Activated naive CD8-positive, alpha-beta T cell treated with anti-CD3 and anti-CD28 coated beads for 36 hours (primary cell): ENCODE data around the gene MYCN. TPM values are rescaled to one million over a fixed set of nuclear protein-coding genes. Genes with fewer than 3 reads are reported as not detected.
A peak's percentile ranks its signal among the peaks of the same experiment; 100 is the strongest.
"Not testable (repeated sequence)": the region's sequence is repeated elsewhere in the genome, so short reads cannot be mapped to it uniquely, and the experiment has no call there.

Experiments used
- DNase-seq: peaks from one replicate; pipeline ENCODE4 v3.0.0; 2021
- H3K27ac Mint-ChIP-seq: one replicate; pipeline ENCODE4 v1.8.0; 2022; ENCODE audit warnings: mild to moderate bottlenecking, moderate library complexity, mixed read lengths
- H3K27me3 Mint-ChIP-seq: one replicate; pipeline ENCODE4 v1.8.0; 2022; ENCODE audit warnings: mild to moderate bottlenecking, mixed read lengths
- H3K36me3 Mint-ChIP-seq: one replicate; pipeline ENCODE4 v1.8.0; 2021; ENCODE audit warnings: mild to moderate bottlenecking, mixed read lengths
- H3K4me1 Mint-ChIP-seq: one replicate; pipeline ENCODE4 v1.8.0; 2021; ENCODE audit warnings: mixed read lengths
- H3K4me3 Mint-ChIP-seq: one replicate; pipeline ENCODE4 v1.8.0; 2022; ENCODE audit warnings: mild to moderate bottlenecking, moderate library complexity, mixed read lengths
- H3K9me3 Mint-ChIP-seq: one replicate; pipeline ENCODE4 v1.8.0; 2022; ENCODE audit warnings: mixed read lengths
- total RNA-seq, 2 experiments: library from RNA; stranded (reverse); gene quantifications; one replicate each; pipeline ENCODE4 v1.2.3, GENCODE V29; 2021

The MYCN gene
- total RNA-seq, 2 experiments from 2014 or later: 0.16 TPM; not detected in 1

GRCh38 chr2:15953891-15954680, 13.7 kb downstream of the MYCN start:
- Mint-ChIP-seq H3K4me1 (peaks cover 2% of the 10 kb centered on the region), H3K4me3 (no peak overlapping the region), H3K9me3 (no peaks in the 10 kb centered on the region), H3K27me3 (peaks cover 3% of the 10 kb centered on the region), H3K27ac (no peak overlapping the region), H3K36me3 (no peaks in the 10 kb centered on the region)
- DNase-seq: no peak

- Mint-ChIP-seq H3K36me3 (no peaks in the 10 kb centered on the region), H3K4me3 (no peak overlapping the region), H3K4me1 (peaks cover 2% of the 10 kb centered on the region), H3K27ac (no peak overlapping the region), H3K27me3 (peaks cover 3% of the 10 kb centered on the region), H3K9me3 (no peaks in the 10 kb centered on the region)
- DNase-seq: no peak
Measured at GRCh38 chr2:15954761-15955160, 14.4 kb downstream of the MYCN start.

- DNase-seq: no peak
- Mint-ChIP-seq H3K27me3 (peaks cover 3% of the 10 kb centered on the region), H3K9me3 (no peaks in the 10 kb centered on the region), H3K4me3 (no peak overlapping the region), H3K4me1 (peaks cover 2% of the 10 kb centered on the region), H3K27ac (no peak overlapping the region), H3K36me3 (no peaks in the 10 kb centered on the region)
Measured at GRCh38 chr2:15955232-15955988, 15.1 kb downstream of the MYCN start.

- DNase-seq: no peak
- Mint-ChIP-seq H3K9me3 (no peaks in the 10 kb centered on the region), H3K27ac (no peak overlapping the region), H3K36me3 (no peaks in the 10 kb centered on the region), H3K4me1 (peaks cover 2% of the 10 kb centered on the region), H3K27me3 (peaks cover 3% of the 10 kb centered on the region), H3K4me3 (no peak overlapping the region)
Measured at GRCh38 chr2:15956230-15956629, 15.9 kb downstream of the MYCN start.

GRCh38 chr2:15956751-15957736, 16.7 kb downstream of the MYCN start:
- peaks cover 2% of the 10 kb centered on the region for H3K4me1 Mint-ChIP-seq
- H3K27me3 Mint-ChIP-seq: peaks cover 3% of the 10 kb centered on the region
- H3K27ac Mint-ChIP-seq: no peak overlapping the region
- H3K9me3 Mint-ChIP-seq: peaks cover 5% of the 10 kb centered on the region
- no peaks in the 10 kb centered on the region for H3K36me3 Mint-ChIP-seq
- no peak for DNase-seq
- H3K4me3 Mint-ChIP-seq: no peak overlapping the region

- H3K27ac Mint-ChIP-seq: no peak overlapping the region
- no peak for DNase-seq
- H3K4me1 Mint-ChIP-seq: peaks cover 2% of the 10 kb centered on the region
- peaks cover 9% of the 10 kb centered on the region for H3K9me3 Mint-ChIP-seq
- peaks cover 3% of the 10 kb centered on the region for H3K27me3 Mint-ChIP-seq
- no peak overlapping the region for H3K4me3 Mint-ChIP-seq
- H3K36me3 Mint-ChIP-seq: no peaks in the 10 kb centered on the region
Measured at GRCh38 chr2:15957881-15958713, 17.7 kb downstream of the MYCN start.

- Mint-ChIP-seq H3K36me3 (no peaks in the 10 kb centered on the region), H3K4me1 (peaks cover 4% of the 10 kb centered on the region), H3K9me3 (peaks cover 9% of the 10 kb centered on the region), H3K4me3 (no peak overlapping the region), H3K27me3 (peaks cover 3% of the 10 kb centered on the region), H3K27ac (no peak overlapping the region)
- DNase-seq: no peak
Measured at GRCh38 chr2:15959331-15960153, 19.2 kb downstream of the MYCN start.

- not testable (repeated sequence) for H3K36me3 Mint-ChIP-seq, DNase-seq, H3K4me3 Mint-ChIP-seq, H3K27ac Mint-ChIP-seq, H3K4me1 Mint-ChIP-seq, H3K9me3 Mint-ChIP-seq, H3K27me3 Mint-ChIP-seq
Measured at GRCh38 chr2:15960154-15960520, 19.8 kb downstream of the MYCN start.

GRCh38 chr2:15963109-15963976, 23.0 kb downstream of the MYCN start:
- not testable (repeated sequence) for DNase-seq, H3K4me3 Mint-ChIP-seq, H3K27ac Mint-ChIP-seq, H3K36me3 Mint-ChIP-seq, H3K27me3 Mint-ChIP-seq, H3K9me3 Mint-ChIP-seq
- H3K4me1 Mint-ChIP-seq: peaks cover 33% of the 10 kb centered on the region

GRCh38 chr2:15963977-15964670, 23.8 kb downstream of the MYCN start:
- H3K4me1 Mint-ChIP-seq: peaks cover 41% of the 10 kb centered on the region
- no peak overlapping the region for H3K4me3 Mint-ChIP-seq
- peaks cover 9% of the 10 kb centered on the region for H3K9me3 Mint-ChIP-seq
- DNase-seq: no peak
- H3K27me3 Mint-ChIP-seq: no peaks in the 10 kb centered on the region
- H3K27ac Mint-ChIP-seq: no peak overlapping the region
- no peaks in the 10 kb centered on the region for H3K36me3 Mint-ChIP-seq

GRCh38 chr2:15964936-15965563, 24.7 kb downstream of the MYCN start:
- peaks cover 9% of the 10 kb centered on the region for H3K9me3 Mint-ChIP-seq
- H3K4me1 Mint-ChIP-seq: peaks cover 48% of the 10 kb centered on the region
- H3K4me3 Mint-ChIP-seq: no peak overlapping the region
- H3K36me3 Mint-ChIP-seq: no peaks in the 10 kb centered on the region
- H3K27ac Mint-ChIP-seq: peak overlapping the region; percentile 68
- no peaks in the 10 kb centered on the region for H3K27me3 Mint-ChIP-seq
- DNase-seq: no peak

- DNase-seq: peak; percentile 69
- H3K36me3 Mint-ChIP-seq: no peaks in the 10 kb centered on the region
- H3K9me3 Mint-ChIP-seq: peaks cover 9% of the 10 kb centered on the region
- H3K27ac Mint-ChIP-seq: peak overlapping the region; percentile 68
- no peaks in the 10 kb centered on the region for H3K27me3 Mint-ChIP-seq
- H3K4me1 Mint-ChIP-seq: peaks cover 48% of the 10 kb centered on the region
- peak overlapping the region; percentile 4 for H3K4me3 Mint-ChIP-seq
Measured at GRCh38 chr2:15965564-15966019, 25.2 kb downstream of the MYCN start.
